ENCODE data around the gene GMPS. TPM values are rescaled to one million over a fixed set of nuclear protein-coding genes. Genes with fewer than 3 reads are reported as not detected.

The GMPS gene
- total RNA-seq, 1 experiment from 2014 or later = 43.3 TPM

- Histone ChIP-seq H3F3A (ENCODE audit: low read length, unreplicated experiment) (no peaks in the 10 kb centered on the region), H3K4me1 (ENCODE audit: insufficient read depth, low read length) (no peaks in the 10 kb centered on the region), H3K9me2 (replicated peaks; ENCODE audit: low read length) (no peaks in the 10 kb centered on the region), H3K36me3 (ENCODE audit: low read depth, low read length) (no peaks in the 10 kb centered on the region), H3K4me3 (ENCODE audit: low read length) (no peak overlapping the region), H3K27ac (ENCODE audit: low read length) (no peak overlapping the region), H3K79me2 (ENCODE audit: low read length) (no peaks in the 10 kb centered on the region), H2AFZ (ENCODE audit: low read length) (no peak overlapping the region), H3K9ac (ENCODE audit: low read length) (no peak overlapping the region), H3K9me3 (ENCODE audit: low read length) (no peaks in the 10 kb centered on the region), H3K27me3 (ENCODE audit: low read length) (no peaks in the 10 kb centered on the region), H4K20me1 (ENCODE audit: low read length) (no peaks in the 10 kb centered on the region), H3K4me2 (ENCODE audit: low read length) (no peak overlapping the region)
- POLR2A ChIA-PET (ENCODE audit: unreplicated experiment) = no interaction called here
- CTCF ChIA-PET = no interaction called here
- intact Hi-C loops (cut with micrococcal nuclease) = no loop called here
- no peak for TF ChIP-seq CTCF (conservative IDR thresholded peaks at IDR 0.05; ENCODE audit: low read depth, low read length)
- TF ChIP-seq EZH2 (IDR thresholded peaks at IDR 0.05; ENCODE audit: low read length, unreplicated experiment) = no peak
- TF ChIP-seq EZH2phosphoT487 (IDR thresholded peaks at IDR 0.05; ENCODE audit: borderline replicate concordance, low read length) = no peak
- BruUV-seq (replicated peaks) = no TSS peak
- DNase-seq (no peak), ATAC-seq (no peak)
Measured at GRCh38 chr3:155984791-155985417, 114.5 kb downstream of the GMPS start.

- Histone ChIP-seq H2AFZ (ENCODE audit: low read length) (no peak overlapping the region), H3K9me2 (replicated peaks; ENCODE audit: low read length) (no peaks in the 10 kb centered on the region), H3K79me2 (ENCODE audit: low read length) (no peaks in the 10 kb centered on the region), H3K4me1 (ENCODE audit: insufficient read depth, low read length) (no peaks in the 10 kb centered on the region), H3K4me3 (ENCODE audit: low read length) (no peak overlapping the region), H3K27ac (ENCODE audit: low read length) (no peak overlapping the region), H3K36me3 (ENCODE audit: low read depth, low read length) (no peaks in the 10 kb centered on the region), H3K4me2 (ENCODE audit: low read length) (no peak overlapping the region), H3K27me3 (ENCODE audit: low read length) (no peaks in the 10 kb centered on the region), H3K9me3 (ENCODE audit: low read length) (no peaks in the 10 kb centered on the region), H3K9ac (ENCODE audit: low read length) (no peak overlapping the region), H3F3A (ENCODE audit: low read length, unreplicated experiment) (no peaks in the 10 kb centered on the region), H4K20me1 (ENCODE audit: low read length) (no peaks in the 10 kb centered on the region)
- DNase-seq (peak; percentile 11), ATAC-seq (no peak)
- intact Hi-C loops (cut with micrococcal nuclease) = no loop called here
- ChIA-PET CTCF (no interaction called here), POLR2A (ENCODE audit: unreplicated experiment) (no interaction called here)
- no TSS peak for BruUV-seq (replicated peaks)
- no peak for TF ChIP-seq EZH2 (IDR thresholded peaks at IDR 0.05; ENCODE audit: low read length, unreplicated experiment)
- no peak for TF ChIP-seq CTCF (conservative IDR thresholded peaks at IDR 0.05; ENCODE audit: low read depth, low read length)
- TF ChIP-seq EZH2phosphoT487 (IDR thresholded peaks at IDR 0.05; ENCODE audit: borderline replicate concordance, low read length) = no peak
Measured at GRCh38 chr3:155989536-155989935, 119.1 kb downstream of the GMPS start.

- Histone ChIP-seq H3K79me2 (ENCODE audit: low read length) (no peaks in the 10 kb centered on the region), H3K9ac (ENCODE audit: low read length) (no peak overlapping the region), H3K36me3 (ENCODE audit: low read depth, low read length) (no peaks in the 10 kb centered on the region), H3K4me2 (ENCODE audit: low read length) (no peak overlapping the region), H4K20me1 (ENCODE audit: low read length) (no peaks in the 10 kb centered on the region), H3K27ac (ENCODE audit: low read length) (no peak overlapping the region), H2AFZ (ENCODE audit: low read length) (no peak overlapping the region), H3K9me3 (ENCODE audit: low read length) (no peaks in the 10 kb centered on the region), H3K4me3 (ENCODE audit: low read length) (no peak overlapping the region), H3K4me1 (ENCODE audit: insufficient read depth, low read length) (no peaks in the 10 kb centered on the region), H3K27me3 (ENCODE audit: low read length) (no peaks in the 10 kb centered on the region), H3K9me2 (replicated peaks; ENCODE audit: low read length) (no peaks in the 10 kb centered on the region), H3F3A (ENCODE audit: low read length, unreplicated experiment) (no peaks in the 10 kb centered on the region)
- ChIA-PET CTCF (no interaction called here), POLR2A (ENCODE audit: unreplicated experiment) (no interaction called here)
- DNase-seq (no peak), ATAC-seq (no peak)
- no TSS peak for BruUV-seq (replicated peaks)
- no peak for TF ChIP-seq CTCF (conservative IDR thresholded peaks at IDR 0.05; ENCODE audit: low read depth, low read length)
- no peak for TF ChIP-seq EZH2 (IDR thresholded peaks at IDR 0.05; ENCODE audit: low read length, unreplicated experiment)
- no peak for TF ChIP-seq EZH2phosphoT487 (IDR thresholded peaks at IDR 0.05; ENCODE audit: borderline replicate concordance, low read length)
- intact Hi-C loops (cut with micrococcal nuclease) = no loop called here
Measured at GRCh38 chr3:155991212-155991611, 120.8 kb downstream of the GMPS start.

All from PC-3 (cell line).